ENCODE data around the gene PIM1. TPM values are rescaled to one million over a fixed set of nuclear protein-coding genes. Genes with fewer than 3 reads are reported as not detected.

Gene PIM1
- polyA plus RNA-seq, 1 donor from 2014 or later = 4.1 TPM

DNA sequence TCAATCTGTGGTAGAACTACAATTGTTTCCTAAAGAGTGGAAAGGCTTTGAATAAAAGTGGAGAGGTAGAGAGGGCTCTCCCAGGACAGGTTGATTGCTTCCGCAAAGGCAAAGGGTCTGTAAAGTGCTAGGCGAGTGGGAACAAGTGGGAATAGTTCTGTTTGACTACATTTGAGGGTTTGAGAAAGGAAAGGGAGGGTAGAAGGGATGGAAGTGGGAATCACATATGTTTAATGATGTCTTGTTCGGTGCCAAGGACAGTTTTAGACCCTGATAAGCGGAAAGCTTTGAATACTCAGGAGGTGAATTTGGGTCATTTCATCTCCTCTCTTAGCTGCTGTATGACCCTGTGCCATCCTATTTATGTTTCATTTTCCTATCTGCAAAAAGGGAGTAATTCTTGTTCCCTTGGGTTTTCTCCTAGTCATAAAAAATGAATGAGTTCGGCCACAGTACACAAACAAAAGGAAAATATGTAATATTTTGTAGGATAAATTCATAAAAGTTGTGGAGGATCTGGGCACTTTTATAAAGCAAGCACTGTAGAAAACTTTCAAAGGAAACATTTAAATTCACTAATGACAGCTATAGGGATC lies 1.7 kb upstream of the PIM1 start:
- peaks cover 15% of the 10 kb centered on the region for H3K79me2 ChIP-seq (replicated peaks; ENCODE audit: insufficient read depth, low read length)
- H3F3A ChIP-seq (ENCODE audit: insufficient read depth, low read length, poor library complexity, severe bottlenecking) = peaks cover 3% of the 10 kb centered on the region
- TF ChIP-seq, protein P1, sequence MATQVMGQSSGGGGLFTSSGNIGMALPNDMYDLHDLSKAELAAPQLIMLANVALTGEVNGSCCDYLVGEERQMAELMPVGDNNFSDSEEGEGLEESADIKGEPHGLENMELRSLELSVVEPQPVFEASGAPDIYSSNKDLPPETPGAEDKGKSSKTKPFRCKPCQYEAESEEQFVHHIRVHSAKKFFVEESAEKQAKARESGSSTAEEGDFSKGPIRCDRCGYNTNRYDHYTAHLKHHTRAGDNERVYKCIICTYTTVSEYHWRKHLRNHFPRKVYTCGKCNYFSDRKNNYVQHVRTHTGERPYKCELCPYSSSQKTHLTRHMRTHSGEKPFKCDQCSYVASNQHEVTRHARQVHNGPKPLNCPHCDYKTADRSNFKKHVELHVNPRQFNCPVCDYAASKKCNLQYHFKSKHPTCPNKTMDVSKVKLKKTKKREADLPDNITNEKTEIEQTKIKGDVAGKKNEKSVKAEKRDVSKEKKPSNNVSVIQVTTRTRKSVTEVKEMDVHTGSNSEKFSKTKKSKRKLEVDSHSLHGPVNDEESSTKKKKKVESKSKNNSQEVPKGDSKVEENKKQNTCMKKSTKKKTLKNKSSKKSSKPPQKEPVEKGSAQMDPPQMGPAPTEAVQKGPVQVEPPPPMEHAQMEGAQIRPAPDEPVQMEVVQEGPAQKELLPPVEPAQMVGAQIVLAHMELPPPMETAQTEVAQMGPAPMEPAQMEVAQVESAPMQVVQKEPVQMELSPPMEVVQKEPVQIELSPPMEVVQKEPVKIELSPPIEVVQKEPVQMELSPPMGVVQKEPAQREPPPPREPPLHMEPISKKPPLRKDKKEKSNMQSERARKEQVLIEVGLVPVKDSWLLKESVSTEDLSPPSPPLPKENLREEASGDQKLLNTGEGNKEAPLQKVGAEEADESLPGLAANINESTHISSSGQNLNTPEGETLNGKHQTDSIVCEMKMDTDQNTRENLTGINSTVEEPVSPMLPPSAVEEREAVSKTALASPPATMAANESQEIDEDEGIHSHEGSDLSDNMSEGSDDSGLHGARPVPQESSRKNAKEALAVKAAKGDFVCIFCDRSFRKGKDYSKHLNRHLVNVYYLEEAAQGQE (IDR thresholded peaks at IDR 0.05; ENCODE audit: borderline replicate concordance) = no peak
- TF ChIP-seq TAF1 (IDR thresholded peaks at IDR 0.05; ENCODE audit: low read depth) (no peak), MXI1 (conservative IDR thresholded peaks at IDR 0.05; ENCODE audit: poor library complexity, severe bottlenecking) (no peak), EP300 (conservative IDR thresholded peaks at IDR 0.05; ENCODE audit: poor library complexity, severe bottlenecking) (no peak), SMC3 (conservative IDR thresholded peaks at IDR 0.05; ENCODE audit: poor library complexity) (no peak), EZH2 (IDR thresholded peaks at IDR 0.05; ENCODE audit: borderline replicate concordance, insufficient read depth, low read length, poor library complexity, severe bottlenecking) (no peak)
- TF ChIP-seq, protein P2, sequence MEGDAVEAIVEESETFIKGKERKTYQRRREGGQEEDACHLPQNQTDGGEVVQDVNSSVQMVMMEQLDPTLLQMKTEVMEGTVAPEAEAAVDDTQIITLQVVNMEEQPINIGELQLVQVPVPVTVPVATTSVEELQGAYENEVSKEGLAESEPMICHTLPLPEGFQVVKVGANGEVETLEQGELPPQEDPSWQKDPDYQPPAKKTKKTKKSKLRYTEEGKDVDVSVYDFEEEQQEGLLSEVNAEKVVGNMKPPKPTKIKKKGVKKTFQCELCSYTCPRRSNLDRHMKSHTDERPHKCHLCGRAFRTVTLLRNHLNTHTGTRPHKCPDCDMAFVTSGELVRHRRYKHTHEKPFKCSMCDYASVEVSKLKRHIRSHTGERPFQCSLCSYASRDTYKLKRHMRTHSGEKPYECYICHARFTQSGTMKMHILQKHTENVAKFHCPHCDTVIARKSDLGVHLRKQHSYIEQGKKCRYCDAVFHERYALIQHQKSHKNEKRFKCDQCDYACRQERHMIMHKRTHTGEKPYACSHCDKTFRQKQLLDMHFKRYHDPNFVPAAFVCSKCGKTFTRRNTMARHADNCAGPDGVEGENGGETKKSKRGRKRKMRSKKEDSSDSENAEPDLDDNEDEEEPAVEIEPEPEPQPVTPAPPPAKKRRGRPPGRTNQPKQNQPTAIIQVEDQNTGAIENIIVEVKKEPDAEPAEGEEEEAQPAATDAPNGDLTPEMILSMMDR (IDR thresholded peaks at IDR 0.05; ENCODE audit: poor library complexity, severe bottlenecking) = no peak
- no peak overlapping the region for H3K9ac ChIP-seq (ENCODE audit: low read length)
- H4K20me1 ChIP-seq (ENCODE audit: insufficient read depth) = no peaks in the 10 kb centered on the region
- H3K4me3 ChIP-seq (ENCODE audit: low read length) = peak overlapping the region; percentile 78
- H3K4me2 ChIP-seq (ENCODE audit: low read length) = peak overlapping the region; percentile 47
- no peaks in the 10 kb centered on the region for H3K36me3 ChIP-seq (ENCODE audit: insufficient read depth, low read length)
- no peaks in the 10 kb centered on the region for H3K9me2 ChIP-seq (ENCODE audit: insufficient read depth, low read length)
- peaks cover 4% of the 10 kb centered on the region for H3K27me3 ChIP-seq (ENCODE audit: insufficient read depth, low read depth, low read length)
- H3K9me3 ChIP-seq (ENCODE audit: low read length) = no peaks in the 10 kb centered on the region
- no peak overlapping the region for H2AFZ ChIP-seq (ENCODE audit: low read depth, low read length)
- H3K27ac ChIP-seq (ENCODE audit: low read length) = no peak overlapping the region

DNA sequence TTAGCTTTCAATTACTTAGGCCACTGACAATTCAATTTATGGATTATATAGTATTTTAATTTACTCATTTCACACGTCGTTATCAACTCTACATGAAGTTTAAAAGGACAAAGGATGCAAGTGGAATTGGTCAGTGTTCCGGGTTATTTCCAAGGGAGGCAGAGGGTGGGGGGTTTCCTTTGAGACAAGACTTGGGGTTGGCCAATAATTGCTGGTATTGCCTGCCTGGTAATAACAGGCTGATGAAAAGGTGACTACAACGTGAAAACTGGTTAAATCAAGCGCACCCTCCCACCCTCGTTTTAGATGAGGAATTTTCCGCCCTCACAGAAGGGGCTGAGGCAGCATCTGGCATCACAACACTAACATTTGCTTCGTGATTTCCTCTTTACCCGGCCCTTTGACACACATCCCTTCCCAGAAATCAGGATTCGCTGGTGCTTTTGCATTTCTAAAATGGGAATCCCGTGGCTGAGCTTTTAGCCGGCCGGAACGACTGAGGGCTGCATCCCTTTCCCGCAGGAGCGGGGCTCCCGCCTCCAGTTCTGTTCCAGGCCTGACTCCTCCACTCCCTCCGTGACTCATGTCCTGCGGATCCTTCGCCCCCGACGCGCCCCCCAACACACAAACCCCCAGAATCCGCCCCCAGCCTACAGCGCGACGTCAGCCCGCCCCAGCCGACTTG lies 999 bp upstream of the PIM1 start:
- Histone ChIP-seq H3K27me3 (ENCODE audit: insufficient read depth, low read depth, low read length) (peaks cover 4% of the 10 kb centered on the region), H3K27ac (ENCODE audit: low read length) (peak overlapping the region; percentile 78), H3K36me3 (ENCODE audit: insufficient read depth, low read length) (no peaks in the 10 kb centered on the region), H3K4me2 (ENCODE audit: low read length) (peak overlapping the region; percentile 47), H3K79me2 (replicated peaks; ENCODE audit: insufficient read depth, low read length) (peaks cover 15% of the 10 kb centered on the region), H3K4me3 (ENCODE audit: low read length) (peak overlapping the region; percentile 78), H3K9ac (ENCODE audit: low read length) (peak overlapping the region; percentile 88), H3K9me2 (ENCODE audit: insufficient read depth, low read length) (no peaks in the 10 kb centered on the region), H3F3A (ENCODE audit: insufficient read depth, low read length, poor library complexity, severe bottlenecking) (peaks cover 3% of the 10 kb centered on the region), H2AFZ (ENCODE audit: low read depth, low read length) (peak overlapping the region; percentile 94), H3K9me3 (ENCODE audit: low read length) (no peaks in the 10 kb centered on the region), H4K20me1 (ENCODE audit: insufficient read depth) (no peaks in the 10 kb centered on the region)
- TF ChIP-seq EZH2 (IDR thresholded peaks at IDR 0.05; ENCODE audit: borderline replicate concordance, insufficient read depth, low read length, poor library complexity, severe bottlenecking) (no peak), MXI1 (conservative IDR thresholded peaks at IDR 0.05; ENCODE audit: poor library complexity, severe bottlenecking) (no peak), SMC3 (conservative IDR thresholded peaks at IDR 0.05; ENCODE audit: poor library complexity) (no peak), EP300 (conservative IDR thresholded peaks at IDR 0.05; ENCODE audit: poor library complexity, severe bottlenecking) (no peak), POLR2AphosphoS5 (IDR thresholded peaks at IDR 0.05) (peak; percentile 18), TAF1 (IDR thresholded peaks at IDR 0.05; ENCODE audit: low read depth) (no peak), RAD21 (conservative IDR thresholded peaks at IDR 0.05) (no peak)
- TF ChIP-seq, protein P2 (IDR thresholded peaks at IDR 0.05; ENCODE audit: poor library complexity, severe bottlenecking) = no peak
- TF ChIP-seq, protein P1 (IDR thresholded peaks at IDR 0.05; ENCODE audit: borderline replicate concordance) = peak; percentile 8
